MV-4-11 (cell line): Measurements from ENCODE around the gene STXBP2.

ENCODE experiments used
- DNase-seq: peaks from one replicate; lab custom pipeline; 2025; lab: John Stamatoyannopoulos, UW

Gene STXBP2

DNA sequence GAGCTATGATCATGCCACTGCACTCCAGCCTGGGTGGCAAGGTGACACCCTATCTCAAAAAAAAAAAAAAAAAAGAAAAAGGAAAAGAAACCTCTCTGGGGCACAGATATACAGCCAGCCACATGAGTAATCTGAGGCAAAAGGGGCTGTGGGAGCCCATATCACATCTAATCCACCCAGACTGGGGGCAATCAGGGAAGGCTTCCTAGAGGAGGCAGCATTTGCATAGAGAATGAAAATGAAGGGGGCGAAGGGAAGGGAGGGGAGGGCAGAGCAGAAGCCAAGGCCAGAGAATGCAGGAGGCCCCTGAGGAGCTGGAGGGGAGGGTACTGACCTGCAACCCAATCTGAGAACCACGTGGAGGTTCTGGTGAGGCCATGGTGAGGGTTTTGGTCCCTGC is 13.2 kb downstream of the STXBP2 start:
- DNase-seq = no peak

DNA sequence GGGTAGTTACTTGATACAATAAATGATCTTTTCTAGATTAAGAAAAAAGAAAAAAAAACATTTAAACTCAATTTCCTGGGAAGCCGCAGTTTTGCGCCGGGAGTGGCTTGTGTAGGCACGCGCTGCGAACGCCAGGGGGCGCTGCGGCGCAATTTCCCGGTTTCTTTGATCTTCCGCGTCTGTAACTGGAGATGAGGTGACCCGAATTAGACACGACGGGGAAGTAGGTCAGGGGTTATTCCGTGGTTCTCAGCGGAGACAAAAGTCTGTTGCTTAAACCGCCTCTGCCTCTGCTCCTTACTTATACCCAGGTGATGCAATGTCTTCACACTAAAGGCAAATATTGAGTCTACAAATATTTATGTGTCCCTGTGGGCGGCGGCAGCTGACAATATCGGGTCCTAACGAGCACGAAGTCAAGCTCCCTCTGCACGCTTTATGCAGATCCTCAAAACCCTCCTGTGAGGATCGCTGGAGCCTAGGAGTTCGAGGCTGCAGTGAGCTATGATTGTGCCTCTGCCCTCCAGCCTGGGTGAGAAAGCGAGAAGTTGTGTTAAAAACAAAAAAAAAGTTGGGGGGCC is 15.2 kb downstream of the STXBP2 start:
- peak; percentile 100 for DNase-seq

DNA sequence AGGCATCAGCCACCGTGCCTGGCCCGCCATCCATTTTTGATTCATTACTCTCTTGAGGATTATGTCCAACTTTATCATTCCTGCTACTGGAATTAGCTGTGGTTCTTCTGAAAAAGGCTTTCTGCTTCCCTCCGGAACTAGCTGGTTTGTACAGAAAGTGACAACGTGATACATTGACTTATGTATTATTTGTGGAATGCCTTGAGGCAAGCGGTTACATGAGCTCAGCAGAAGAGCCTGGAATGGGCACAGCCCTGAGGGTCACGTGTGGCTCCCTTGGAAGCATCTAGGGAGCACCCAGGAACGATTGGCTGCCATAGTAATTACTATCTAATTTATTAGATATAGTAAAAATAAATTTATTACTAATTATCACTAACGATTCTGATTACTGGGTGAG is 17.5 kb downstream of the STXBP2 start:
- no peak for DNase-seq

DNA sequence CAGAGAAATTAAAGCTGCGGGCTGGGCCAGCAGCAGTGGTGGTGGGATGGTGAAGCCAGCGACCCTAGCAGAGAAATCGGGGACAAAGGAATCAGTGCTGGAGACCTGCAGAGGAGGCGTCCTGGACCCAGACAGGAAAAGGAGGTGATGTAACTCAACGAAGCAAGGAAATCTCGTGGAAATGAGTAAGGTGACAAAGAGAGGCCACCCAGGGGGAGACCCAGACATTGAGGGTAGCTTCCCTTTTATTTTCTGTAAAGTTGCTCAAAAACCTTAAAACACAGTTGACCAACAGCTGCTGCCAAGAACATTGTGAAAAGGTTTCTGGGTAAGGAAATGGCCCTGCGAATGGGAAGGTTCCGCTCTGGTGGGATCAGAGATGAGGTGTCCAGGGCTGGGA is 18.7 kb downstream of the STXBP2 start:
- peak; percentile 87 for DNase-seq

DNA sequence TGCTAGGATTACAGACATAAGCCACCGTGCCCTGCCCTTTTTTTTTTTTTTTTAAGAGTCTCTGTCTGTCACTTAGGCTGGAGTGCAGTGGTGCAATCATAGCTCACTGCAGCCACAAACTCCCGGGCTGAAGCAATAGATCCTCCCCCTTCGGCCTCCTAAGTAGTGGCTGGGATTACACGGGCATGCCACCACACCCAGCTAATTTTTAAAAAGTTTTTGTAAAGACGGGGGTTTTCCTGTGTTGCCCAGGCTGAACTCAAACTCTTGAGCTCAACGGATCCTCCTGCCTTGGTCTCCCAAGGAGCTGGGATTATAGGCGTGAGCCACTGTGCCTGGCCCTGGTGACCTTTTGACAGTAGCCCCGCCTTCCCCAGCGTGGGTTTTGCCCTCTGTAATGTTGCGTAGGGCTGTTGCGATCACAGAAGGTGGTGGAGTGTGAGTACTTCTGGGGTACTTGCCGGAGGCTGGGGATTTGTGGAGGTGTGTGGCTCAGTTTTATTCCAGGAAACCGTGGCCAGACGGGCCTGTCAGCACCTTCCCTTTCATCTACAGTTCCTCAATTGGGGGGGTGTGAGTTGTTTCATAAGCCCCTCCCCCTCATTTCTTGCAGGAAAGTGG is 20.3 kb downstream of the STXBP2 start:
- peak; percentile 99 for DNase-seq

DNA sequence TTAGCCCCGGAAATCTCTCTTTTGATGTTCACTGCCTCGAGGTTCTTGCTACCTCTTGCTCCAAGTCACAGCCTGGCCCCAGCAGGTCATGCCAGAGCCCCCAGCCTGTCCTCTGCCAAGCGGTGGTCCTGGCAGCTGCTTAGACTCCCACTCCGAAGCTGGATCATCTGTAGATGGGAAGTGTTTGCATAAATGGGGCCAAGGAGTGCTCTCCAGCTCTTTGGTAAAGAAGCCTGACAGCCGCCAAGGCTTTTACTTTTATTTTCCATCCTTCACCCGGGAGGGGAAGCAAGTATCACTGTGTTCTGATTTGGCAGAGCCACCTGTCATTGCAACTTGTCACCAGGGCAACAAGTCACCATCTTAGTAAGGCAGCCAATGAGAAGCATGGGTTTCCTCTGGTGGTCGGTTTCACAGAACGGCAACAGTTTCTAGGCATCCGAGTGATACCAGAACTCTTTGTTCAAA is 21.3 kb downstream of the STXBP2 start:
- DNase-seq = peak; percentile 82

DNA sequence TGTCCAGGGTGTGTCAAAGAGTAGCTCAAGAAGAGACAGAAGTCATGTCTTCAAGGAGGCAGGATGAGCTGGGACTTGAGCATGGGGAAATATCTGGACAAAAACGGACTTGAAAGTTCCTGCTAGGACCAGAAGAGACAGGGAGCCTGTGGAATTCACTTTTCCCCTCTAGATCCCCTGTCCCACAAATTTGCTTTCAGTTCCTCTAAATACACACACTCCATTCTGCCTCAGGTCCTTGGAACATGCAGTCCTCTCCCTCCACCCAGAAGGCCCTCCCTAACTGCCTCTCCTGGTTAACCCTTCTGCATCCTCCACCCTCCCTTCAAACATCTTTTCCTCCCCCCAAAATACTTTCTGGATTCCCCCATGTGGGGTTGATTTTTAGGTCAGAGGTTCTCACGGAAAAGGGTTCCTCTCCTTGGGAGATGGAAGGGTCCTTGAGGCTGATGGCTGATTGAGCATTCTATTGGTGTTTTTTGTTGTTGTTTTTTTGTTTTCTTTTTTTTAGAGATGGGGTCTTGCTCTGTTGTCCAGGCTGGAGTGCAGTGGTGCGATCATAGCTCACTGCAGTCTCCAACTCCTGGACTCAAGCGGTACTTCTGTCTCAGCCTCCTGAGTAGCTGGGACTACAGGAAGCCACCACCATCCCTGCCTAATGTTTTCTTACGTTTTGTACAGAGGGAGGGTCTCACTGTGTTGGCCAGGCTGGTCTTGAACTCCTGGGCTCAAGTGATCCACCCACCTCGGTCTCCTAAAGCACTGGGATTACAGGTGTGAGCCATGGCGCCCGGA is 25.0 kb downstream of the STXBP2 start:
- DNase-seq = peak; percentile 69

DNA sequence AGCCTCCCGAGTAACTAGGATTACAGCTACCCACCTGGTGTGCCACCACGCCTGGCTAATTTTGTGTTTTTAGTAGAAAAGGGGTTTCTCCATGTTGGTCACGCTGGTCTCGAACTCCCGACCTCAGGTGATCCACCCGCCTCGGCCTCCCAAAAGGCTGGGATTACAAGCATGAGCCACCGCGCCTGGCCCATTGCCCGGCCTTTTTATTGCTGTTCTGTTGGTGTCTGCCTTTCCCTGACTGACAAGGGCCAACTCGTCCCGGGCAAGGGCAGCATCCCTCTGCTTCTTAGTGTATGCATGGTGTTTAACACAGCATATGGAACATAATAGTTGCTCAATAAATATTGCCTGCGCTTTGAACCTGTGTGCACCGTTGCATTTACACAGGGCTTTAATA is 25.7 kb downstream of the STXBP2 start:
- DNase-seq = no peak

DNA sequence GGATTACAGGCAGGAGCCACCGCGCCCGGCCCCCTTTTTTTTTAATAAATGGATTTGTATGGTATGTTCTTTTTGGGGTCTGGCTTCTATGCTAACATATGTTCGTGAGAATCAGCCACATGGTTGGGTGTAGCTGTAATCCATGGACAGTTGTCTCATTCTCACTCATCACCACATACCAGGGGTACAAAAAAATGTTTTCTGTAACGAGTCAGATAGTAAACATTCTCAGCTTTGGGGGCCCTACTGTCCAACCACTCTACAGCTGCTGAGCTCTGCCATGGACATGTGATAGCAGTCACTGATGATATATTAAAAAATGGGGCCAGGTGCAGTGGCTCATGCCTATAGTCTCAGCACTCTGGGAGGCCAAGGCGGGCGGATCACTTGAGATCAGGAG is 26.8 kb downstream of the STXBP2 start:
- no peak for DNase-seq

DNA sequence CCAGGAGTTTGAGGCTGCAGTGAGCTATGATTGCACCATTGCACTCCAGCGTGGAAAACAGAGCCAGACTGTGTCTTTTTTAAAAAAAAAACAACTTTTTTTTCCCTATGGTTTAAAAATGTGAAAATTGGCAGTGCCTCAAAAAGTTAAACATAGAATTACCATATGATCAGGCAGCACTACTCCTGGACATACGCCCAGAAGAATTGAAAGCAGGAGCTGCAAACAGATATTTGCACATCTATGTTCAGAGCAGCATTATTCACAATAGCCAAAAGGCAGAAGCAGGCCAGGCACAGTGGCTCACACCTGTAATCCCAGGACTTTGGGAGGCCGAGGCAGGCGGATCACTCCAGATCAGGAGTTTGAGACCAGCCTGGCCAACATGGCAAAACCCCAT is 28.2 kb downstream of the STXBP2 start:
- DNase-seq = no peak

DNA sequence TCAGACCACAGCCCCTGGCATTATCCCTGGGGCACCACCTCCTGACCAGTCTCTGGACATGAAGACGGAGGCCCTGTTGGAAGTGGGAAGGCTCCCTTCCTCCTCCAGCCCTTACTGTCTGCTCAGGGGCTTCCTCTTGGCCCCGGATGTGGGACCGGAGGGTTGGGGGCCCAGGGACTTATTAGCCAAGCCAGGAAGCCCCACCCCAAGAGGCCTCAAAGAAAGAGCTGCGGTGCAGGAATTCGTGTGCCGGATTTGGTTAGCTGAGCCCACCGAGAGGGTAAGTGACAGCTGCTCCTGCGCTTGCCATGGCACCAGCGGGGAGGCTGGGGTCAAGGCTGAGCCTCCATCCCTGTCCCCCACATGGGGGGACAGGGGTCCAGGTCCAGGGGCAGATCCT is 31.9 kb downstream of the STXBP2 start, which contains the start of gene RETN:
Gene RETN, plus strand, starts transcription at position 208 of the 400 bp plus-strand sequence. CDS start 278 bp downstream, outside the sequence.
- no peak for DNase-seq

DNA sequence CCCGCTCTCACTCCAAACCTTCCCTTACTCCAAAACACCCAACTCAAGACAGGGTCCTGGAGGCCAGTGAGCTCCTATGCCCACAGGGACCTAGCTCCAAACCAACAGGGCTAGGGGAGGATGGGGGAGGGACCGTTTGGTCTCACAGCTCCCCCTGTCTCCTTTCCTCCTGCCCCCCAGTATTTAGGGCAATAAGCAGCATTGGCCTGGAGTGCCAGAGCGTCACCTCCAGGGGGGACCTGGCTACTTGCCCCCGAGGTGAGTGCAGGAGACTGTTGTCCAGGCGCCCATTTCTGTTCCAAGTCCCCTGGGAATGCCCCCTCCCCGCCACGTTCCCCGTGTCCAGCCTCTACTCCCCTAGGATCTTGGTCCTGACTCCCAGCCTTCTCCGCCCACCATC is 32.7 kb downstream of the STXBP2 start:
- DNase-seq = no peak

DNA sequence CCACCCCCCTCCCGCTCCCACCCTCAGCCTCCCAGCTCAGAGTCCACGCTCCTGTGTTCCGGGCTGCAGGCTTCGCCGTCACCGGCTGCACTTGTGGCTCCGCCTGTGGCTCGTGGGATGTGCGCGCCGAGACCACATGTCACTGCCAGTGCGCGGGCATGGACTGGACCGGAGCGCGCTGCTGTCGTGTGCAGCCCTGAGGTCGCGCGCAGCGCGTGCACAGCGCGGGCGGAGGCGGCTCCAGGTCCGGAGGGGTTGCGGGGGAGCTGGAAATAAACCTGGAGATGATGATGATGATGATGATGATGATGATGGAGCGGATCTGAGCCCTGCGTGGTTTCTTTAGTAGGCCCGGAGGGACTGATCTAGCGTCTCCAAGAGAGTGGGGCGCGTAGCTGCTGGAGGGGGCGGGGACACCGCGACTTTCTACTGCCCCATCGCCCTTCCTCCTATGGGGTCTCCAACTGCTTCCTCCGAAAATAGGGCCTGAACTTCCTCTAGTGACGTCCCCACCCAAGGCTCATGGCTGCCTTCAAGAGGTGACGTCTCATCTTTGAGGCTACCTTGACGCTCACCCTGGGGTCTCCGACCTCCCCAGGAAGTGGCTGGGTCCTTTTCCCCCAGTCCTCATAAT is 33.4 kb downstream of the STXBP2 start:
- peak; percentile 64 for DNase-seq

DNA sequence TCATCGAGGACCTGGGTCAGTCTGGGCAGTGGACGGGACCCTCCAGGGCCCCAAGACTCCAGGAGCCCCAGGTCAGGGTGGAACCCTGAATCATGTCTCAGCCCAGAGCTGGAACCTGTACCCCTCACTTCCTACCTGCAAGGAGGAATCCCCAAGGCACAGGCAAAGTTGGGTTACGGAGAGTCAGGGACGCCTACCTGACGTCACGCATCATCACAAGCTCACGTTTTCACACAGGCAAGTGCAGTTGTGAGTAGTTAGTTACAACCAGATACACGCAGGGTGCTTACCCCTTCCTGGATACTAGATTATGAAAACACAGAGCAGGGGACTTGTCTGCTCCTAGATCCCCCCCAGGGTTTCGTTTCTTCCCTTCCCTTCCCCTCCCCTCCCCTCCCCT is 33.9 kb downstream of the STXBP2 start:
- DNase-seq = no peak

DNA sequence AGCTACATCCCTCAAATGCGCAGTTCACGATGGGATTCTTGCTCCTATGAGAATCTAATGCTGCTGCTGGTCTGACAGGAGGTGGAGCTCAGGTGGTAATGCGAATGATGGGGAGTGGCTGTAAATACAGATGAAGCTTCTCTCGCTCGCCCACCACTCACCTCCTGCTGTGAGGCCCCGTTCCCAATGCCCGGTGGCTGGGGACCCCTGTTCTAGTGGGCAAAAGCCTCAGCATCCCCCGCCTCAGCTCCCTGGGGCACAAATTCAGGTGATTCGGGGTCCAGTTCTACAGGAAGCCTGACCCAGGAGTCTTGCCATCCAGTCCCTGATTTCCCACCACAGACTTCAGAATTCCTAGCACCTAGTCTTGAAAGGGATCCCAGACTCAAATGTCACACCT is 35.6 kb downstream of the STXBP2 start:
- no peak for DNase-seq

DNA sequence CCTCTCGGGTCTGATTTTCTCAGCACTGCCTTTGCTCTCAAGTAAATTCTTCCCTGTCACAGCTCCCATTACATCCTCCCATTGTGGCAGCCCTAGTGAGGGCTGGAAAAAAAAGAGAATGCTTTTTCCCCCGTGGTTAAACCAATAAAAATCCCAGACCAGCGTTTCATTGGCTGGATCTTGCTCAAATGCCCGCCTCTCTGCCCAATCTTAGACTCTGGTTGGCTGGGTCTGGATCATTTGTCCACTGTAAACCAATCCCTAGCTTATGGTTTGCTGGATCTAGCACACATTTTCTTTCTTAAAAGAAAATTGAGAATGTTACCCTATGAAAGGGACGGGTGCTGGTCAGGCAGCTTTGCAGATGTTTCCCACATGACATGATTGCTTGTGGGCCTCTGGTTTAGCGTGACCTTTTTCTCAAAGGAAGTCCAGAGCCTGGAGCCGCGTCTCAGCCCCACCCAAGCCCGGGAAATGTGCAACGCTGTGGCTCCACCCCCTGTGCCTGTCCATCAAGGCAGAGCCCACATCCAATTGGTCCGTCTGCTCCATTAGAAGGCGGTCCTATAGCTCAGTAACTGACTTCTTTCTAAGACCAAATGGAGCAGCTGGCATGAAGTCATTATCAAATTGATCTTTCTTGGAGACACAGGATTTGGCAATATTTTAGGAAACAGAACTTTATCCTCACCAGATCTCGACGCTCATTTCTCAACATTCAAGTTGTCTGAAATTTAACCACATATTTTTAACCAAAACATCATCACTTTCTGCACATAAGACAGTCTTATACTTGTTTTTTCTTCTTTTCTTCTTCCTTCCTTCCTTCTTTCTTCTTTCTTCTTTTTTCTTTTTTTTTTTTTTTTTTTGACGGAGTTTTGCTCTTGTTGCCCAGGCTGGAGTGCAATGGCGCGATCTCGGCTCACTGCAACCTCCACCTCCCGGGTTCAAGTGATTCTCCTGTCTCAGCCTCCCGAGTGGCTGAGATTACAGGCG is 37.4 kb downstream of the STXBP2 start:
- DNase-seq = peak; percentile 100

DNA sequence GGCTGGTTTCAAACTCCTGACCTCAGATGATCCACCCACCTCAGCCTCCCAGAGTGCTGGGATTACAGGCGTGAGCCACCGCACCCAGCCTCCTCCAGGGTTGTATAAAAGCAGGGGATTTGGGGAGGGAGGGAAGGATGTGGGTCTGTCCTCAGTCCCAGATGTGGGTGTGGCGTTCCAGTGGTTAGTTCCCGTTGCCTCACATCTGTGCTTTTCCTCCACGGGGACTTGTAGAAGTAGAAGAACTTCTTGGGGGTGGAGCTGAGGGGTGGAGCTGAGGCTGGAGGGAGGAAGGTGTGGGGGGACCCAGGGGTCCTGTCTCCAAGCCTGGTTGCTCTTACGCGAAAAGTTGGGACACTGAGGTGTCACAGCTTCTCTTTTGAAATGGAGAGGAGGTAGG is 39.5 kb downstream of the STXBP2 start:
- DNase-seq = peak; percentile 96

DNA sequence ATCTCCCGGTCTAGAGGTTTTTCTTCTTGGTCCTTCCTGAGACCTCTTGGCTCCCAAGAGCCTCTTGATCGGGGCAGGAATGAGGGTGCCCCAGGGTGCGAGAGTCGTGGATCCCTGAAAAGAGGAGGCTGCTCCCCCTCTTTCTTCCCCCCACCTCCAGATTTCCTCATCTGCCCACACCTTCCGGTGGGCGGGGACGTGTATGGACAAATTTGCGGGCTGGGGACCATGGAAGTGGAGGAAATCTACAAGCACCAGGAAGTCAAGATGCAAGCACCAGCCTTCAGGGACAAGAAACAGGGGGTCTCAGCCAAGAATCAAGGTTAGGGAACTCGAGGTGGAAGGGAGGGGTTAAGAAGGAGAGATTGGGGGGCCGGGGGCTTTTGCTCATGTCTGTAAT is 39.9 kb downstream of the STXBP2 start, which contains the start of gene MCEMP1:
Gene MCEMP1, plus strand, starts transcription at position 237 of the 400 bp plus-strand sequence. Its CDS starts 31 bp downstream, at position 268.
- peak; percentile 72 for DNase-seq

DNA sequence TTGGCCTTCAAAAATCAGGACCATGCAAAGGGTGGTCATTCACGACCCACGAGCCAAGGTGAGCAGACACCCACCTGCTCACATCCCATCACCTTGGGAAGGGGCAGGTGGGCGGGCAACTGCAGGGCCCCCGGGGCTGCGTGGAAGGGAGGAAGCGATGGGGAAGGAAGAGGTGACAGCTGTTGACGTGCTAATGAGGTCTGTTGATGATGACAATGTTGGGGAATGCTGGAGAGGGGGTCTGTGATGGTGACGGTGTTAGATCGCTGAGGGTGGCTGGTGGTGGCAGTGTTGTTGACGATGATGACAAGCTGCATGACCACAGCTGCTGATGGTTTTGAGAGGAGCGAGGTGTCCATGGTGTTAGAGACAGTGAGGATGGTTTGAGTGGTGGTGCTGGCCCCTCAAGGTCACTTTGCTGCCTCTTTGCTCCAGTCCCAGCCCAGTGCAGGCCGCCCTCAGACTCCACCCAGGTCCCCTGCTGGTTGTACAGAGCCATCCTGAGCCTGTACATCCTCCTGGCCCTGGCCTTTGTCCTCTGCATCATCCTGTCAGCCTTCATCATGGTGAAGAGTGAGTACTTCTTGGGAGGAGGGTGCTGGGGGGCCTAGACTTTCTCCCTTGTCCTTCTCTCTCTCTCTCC is 40.9 kb downstream of the STXBP2 start:
- DNase-seq = no peak

DNA sequence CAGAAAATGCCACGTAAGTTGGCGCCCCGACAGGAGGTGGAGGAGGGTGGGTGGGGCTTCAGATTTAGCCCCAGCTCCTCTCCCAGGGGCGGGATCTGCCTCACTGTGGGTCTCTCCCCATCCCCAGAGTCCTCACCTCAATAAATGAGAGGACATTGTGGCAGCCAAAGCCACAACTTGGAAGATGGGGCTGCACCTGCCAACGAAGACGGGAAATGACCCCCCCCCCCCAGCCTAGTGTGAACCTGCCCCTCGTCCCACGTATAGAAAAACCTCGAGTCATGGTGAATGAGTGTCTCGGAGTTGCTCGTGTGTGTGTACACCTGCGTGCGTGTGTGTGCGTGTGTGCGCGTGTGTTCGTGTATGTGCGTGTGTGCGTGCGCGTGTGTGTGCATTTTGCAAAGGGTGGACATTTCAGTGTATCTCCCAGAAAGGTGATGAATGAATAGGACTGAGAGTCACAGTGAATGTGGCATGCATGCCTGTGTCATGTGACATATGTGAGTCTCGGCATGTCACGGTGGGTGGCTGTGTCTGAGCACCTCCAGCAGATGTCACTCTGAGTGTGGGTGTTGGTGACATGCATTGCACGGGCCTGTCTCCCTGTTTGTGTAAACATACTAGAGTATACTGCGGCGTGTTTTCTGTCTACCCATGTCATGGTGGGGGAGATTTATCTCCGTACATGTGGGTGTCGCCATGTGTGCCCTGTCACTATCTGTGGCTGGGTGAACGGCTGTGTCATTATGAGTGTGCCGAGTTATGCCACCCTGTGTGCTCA is 42.3 kb downstream of the STXBP2 start:
- peak; percentile 85 for DNase-seq
